ENCODE data around the gene TCF4.

- TF ChIP-seq POLR2A (IDR thresholded peaks at IDR 0.05): no peak
- no peak for TF ChIP-seq CTCF (IDR thresholded peaks at IDR 0.05)
These were observed 4.6 kb upstream of the TCF4 start for GRCh38 chr18:55592572-55592971.
